ENCODE measurements around the gene ARHGAP20.

DNA sequence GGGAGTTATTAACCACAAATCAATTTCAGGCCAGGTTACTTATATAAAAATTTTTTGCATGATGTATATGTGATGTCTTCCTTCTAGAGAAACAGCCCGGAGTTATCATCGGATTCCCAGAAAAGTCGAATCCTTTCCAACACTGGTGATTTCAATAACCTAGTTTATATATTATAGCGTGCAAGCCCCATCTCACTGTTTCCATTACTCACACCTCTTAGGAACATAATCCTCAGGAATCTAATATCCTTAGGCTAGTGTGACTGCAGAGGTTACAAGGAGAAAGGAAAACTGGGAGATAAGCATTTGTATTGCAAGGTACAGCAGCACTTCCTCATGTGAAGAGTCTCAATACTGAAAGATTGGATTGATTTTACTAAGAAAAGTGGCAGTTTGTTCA, 20.3 kb downstream of the ARHGAP20 start:
- TF ChIP-seq, protein P1, sequence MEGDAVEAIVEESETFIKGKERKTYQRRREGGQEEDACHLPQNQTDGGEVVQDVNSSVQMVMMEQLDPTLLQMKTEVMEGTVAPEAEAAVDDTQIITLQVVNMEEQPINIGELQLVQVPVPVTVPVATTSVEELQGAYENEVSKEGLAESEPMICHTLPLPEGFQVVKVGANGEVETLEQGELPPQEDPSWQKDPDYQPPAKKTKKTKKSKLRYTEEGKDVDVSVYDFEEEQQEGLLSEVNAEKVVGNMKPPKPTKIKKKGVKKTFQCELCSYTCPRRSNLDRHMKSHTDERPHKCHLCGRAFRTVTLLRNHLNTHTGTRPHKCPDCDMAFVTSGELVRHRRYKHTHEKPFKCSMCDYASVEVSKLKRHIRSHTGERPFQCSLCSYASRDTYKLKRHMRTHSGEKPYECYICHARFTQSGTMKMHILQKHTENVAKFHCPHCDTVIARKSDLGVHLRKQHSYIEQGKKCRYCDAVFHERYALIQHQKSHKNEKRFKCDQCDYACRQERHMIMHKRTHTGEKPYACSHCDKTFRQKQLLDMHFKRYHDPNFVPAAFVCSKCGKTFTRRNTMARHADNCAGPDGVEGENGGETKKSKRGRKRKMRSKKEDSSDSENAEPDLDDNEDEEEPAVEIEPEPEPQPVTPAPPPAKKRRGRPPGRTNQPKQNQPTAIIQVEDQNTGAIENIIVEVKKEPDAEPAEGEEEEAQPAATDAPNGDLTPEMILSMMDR (IDR thresholded peaks at IDR 0.05; ENCODE audit: low read length), result no peak
- TF ChIP-seq EZH2 (optimal IDR thresholded peaks at IDR 0.05; ENCODE audit: low read depth, low read length) (no peak), EZH2phosphoT487 (IDR thresholded peaks at IDR 0.05; ENCODE audit: low read length) (no peak)
